Measurements from ENCODE around the gene PLXNA4. TPM values are rescaled to one million over a fixed set of nuclear protein-coding genes. Genes with fewer than 3 reads are reported as not detected.

The PLXNA4 gene
- total RNA-seq, 2 donors from 2014 or later = 12.2 to 27.7 TPM

GRCh38 chr7:132440151-132440550 lies 136.1 kb downstream of the PLXNA4 start:
- Histone ChIP-seq H3K9me3 (no peaks in the 10 kb centered on the region), H3K4me1 (ENCODE audit: control insufficient read depth in 1 of 2, low read depth in 2 of 2) (peaks cover 0 to 22% of the 10 kb centered on the region in 2 donors), H3K36me3 (no peaks in the 10 kb centered on the region), H3K4me3 (no peak overlapping the region), H3K27me3 (replicated peaks; ENCODE audit: insufficient read depth) (no peaks in the 10 kb centered on the region), H3K27ac (no peak overlapping the region)
- no peak for ATAC-seq (ENCODE audit: insufficient number of reproducible peaks, low FRiP score, low read depth)
- TF ChIP-seq, protein P1, sequence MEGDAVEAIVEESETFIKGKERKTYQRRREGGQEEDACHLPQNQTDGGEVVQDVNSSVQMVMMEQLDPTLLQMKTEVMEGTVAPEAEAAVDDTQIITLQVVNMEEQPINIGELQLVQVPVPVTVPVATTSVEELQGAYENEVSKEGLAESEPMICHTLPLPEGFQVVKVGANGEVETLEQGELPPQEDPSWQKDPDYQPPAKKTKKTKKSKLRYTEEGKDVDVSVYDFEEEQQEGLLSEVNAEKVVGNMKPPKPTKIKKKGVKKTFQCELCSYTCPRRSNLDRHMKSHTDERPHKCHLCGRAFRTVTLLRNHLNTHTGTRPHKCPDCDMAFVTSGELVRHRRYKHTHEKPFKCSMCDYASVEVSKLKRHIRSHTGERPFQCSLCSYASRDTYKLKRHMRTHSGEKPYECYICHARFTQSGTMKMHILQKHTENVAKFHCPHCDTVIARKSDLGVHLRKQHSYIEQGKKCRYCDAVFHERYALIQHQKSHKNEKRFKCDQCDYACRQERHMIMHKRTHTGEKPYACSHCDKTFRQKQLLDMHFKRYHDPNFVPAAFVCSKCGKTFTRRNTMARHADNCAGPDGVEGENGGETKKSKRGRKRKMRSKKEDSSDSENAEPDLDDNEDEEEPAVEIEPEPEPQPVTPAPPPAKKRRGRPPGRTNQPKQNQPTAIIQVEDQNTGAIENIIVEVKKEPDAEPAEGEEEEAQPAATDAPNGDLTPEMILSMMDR (IDR thresholded peaks at IDR 0.05) = no peak
- no peak for DNase-seq (ENCODE audit: low spot score)

GRCh38 chr7:132438926-132439325 lies 137.3 kb downstream of the PLXNA4 start:
- no peak overlapping the region for H3K4me3 ChIP-seq
- H3K36me3 ChIP-seq = no peaks in the 10 kb centered on the region
- no peak overlapping the region for H3K27ac ChIP-seq
- H3K9me3 ChIP-seq = no peaks in the 10 kb centered on the region
- H3K4me1 ChIP-seq (ENCODE audit: control insufficient read depth in 1 of 2, low read depth in 2 of 2) = peaks cover 0 to 27% of the 10 kb centered on the region in 2 donors
- ATAC-seq (ENCODE audit: insufficient number of reproducible peaks, low FRiP score, low read depth) (no peak), DNase-seq (ENCODE audit: low spot score) (no peak)
- no peaks in the 10 kb centered on the region for H3K27me3 ChIP-seq (replicated peaks; ENCODE audit: insufficient read depth)
- TF ChIP-seq, protein P1 (IDR thresholded peaks at IDR 0.05) = no peak

- Histone ChIP-seq H3K27me3 (replicated peaks; ENCODE audit: insufficient read depth) (no peaks in the 10 kb centered on the region), H3K27ac (no peak overlapping the region), H3K36me3 (no peaks in the 10 kb centered on the region), H3K4me1 (ENCODE audit: control insufficient read depth in 1 of 2, low read depth in 2 of 2) (peaks cover 0 to 27% of the 10 kb centered on the region in 2 donors), H3K4me3 (no peak overlapping the region), H3K9me3 (no peaks in the 10 kb centered on the region)
- no peak for DNase-seq (ENCODE audit: low spot score)
- TF ChIP-seq, protein P1 (IDR thresholded peaks at IDR 0.05) = no peak
- ATAC-seq (ENCODE audit: insufficient number of reproducible peaks, low FRiP score, low read depth) = no peak
Measured at GRCh38 chr7:132437730-132438129, 138.5 kb downstream of the PLXNA4 start.

DNA sequence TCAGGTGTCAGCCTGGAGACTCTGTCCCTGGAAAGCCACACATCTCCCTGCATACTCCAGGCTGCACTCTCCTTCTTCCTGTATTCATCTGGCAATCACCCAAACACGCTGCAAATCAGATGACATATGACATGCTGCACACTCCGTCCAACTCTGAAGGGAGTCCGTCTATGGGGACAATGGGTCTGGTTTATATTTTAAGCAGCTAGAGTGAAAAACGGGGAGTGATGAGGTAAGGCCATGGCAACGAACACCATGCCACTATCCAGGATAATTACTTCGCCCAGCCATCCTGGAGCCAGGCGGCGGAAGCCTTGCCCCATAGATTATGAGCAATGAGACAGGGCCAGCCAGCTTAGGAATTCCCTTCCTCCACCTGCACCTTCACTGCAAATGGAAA lies 140.1 kb downstream of the PLXNA4 start:
- ATAC-seq (ENCODE audit: insufficient number of reproducible peaks, low FRiP score, low read depth) (no peak), DNase-seq (ENCODE audit: low spot score) (no peak)
- Histone ChIP-seq H3K36me3 (no peaks in the 10 kb centered on the region), H3K27me3 (replicated peaks; ENCODE audit: insufficient read depth) (no peaks in the 10 kb centered on the region), H3K4me1 (ENCODE audit: control insufficient read depth in 1 of 2, low read depth in 2 of 2) (peaks cover 5 to 37% of the 10 kb centered on the region in 2 donors), H3K9me3 (no peaks in the 10 kb centered on the region), H3K27ac (no peak overlapping the region), H3K4me3 (no peak overlapping the region)
- TF ChIP-seq, protein P1 (IDR thresholded peaks at IDR 0.05) = no peak

DNA sequence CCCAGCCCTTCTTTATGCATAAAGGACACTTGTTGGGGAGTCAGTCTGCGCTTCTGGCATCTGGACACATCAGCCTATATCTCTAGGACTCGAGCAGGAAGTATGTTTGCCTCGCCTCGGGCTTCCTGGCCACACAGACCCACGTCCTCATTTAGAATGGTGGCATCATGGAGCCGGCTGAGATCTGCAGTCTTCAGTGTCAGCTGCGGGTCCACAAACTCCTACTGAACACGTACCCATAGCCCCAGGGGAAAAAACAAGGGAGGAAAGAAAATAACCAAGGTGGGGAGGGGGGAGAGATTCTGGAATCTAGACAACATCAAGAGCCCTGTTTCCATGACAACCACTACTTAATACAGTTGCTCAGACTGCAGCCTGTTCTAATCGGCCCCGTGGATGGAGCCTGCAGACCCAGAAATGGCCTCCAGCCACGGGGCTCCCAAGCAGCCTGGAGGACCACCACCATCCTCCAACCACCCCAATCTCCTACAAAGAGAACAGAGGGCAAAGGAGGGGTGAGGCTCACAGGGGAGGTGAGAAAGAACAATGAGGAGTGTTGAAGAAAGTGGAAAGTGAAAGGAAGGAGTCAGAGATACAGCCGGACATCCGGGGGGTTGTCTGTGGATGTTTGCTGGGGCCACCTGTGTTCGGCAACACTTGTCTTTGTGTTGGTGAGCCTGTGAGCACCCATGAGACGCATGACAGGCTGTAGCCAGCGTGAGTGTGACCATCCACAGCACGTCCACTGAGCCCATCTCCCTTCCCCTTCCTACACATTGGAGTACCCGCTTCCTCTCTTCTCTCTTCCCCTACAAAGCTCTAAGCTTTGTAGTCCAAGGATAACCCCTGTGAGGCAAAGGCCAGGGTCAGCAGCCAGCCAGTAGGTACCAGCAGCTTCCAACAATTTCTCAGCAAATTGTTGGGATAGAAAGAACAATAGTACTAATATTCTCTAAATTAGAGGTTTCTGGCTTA lies 141.0 kb downstream of the PLXNA4 start:
- TF ChIP-seq, protein P1 (IDR thresholded peaks at IDR 0.05) = no peak
- DNase-seq (ENCODE audit: low spot score) (no peak), ATAC-seq (ENCODE audit: insufficient number of reproducible peaks, low FRiP score, low read depth) (no peak)
- H3K4me3 ChIP-seq = no peak overlapping the region
- H3K4me1 ChIP-seq (ENCODE audit: control insufficient read depth in 1 of 2, low read depth in 2 of 2) = peaks cover 8 to 45% of the 10 kb centered on the region in 2 donors
- no peaks in the 10 kb centered on the region for H3K9me3 ChIP-seq
- H3K27me3 ChIP-seq (replicated peaks; ENCODE audit: insufficient read depth) = no peaks in the 10 kb centered on the region
- H3K27ac ChIP-seq = no peak overlapping the region
- no peaks in the 10 kb centered on the region for H3K36me3 ChIP-seq

Measured in thoracic aorta (tissue), 2 donors.